ENCODE measurements around the gene IGDCC3.

GRCh38 chr15:65402961-65403360 lies 25.2 kb upstream of the IGDCC3 start:
- TF ChIP-seq CTCF (optimal IDR thresholded peaks at IDR 0.05 in 1 of 3, IDR thresholded peaks at IDR 0.05 in 1 of 3, conservative IDR thresholded peaks at IDR 0.05 in 1 of 3; ENCODE audit: extremely low read depth in 1 of 3, insufficient read depth in 2 of 3, low read length in 3 of 3): no peak
- no peak for TF ChIP-seq EZH2 (IDR thresholded peaks at IDR 0.05; ENCODE audit: low read length)

All from keratinocyte (primary cell).